ENCODE results near the gene EHBP1. TPM values are rescaled to one million over a fixed set of nuclear protein-coding genes. Genes with fewer than 3 reads are reported as not detected.

The EHBP1 gene
- total RNA-seq, 1 donor from 2014 or later = 45.8 TPM

GRCh38 chr2:62733546-62733945 is 28.0 kb downstream of the EHBP1 start:
- Histone ChIP-seq H3K27me3 (ENCODE audit: low read depth) (no peaks in the 10 kb centered on the region), H3K4me3 (no peak overlapping the region), H3K27ac (no peak overlapping the region), H3K4me1 (no peaks in the 10 kb centered on the region), H3K36me3 (no peaks in the 10 kb centered on the region), H3K9me3 (peaks cover 17% of the 10 kb centered on the region)
- no peak for TF ChIP-seq CTCF (IDR thresholded peaks at IDR 0.05)
- DNase-seq (no peak), ATAC-seq (no peak)
- intact Hi-C loops (cut with DNase I) = no loop called here

- intact Hi-C loops (cut with DNase I) = no loop called here
- no peaks in the 10 kb centered on the region for H3K27me3 ChIP-seq (ENCODE audit: low read depth)
- H3K36me3 ChIP-seq = no peaks in the 10 kb centered on the region
- TF ChIP-seq CTCF (IDR thresholded peaks at IDR 0.05) = no peak
- H3K27ac ChIP-seq = no peak overlapping the region
- H3K9me3 ChIP-seq = peaks cover 4% of the 10 kb centered on the region
- no peak overlapping the region for H3K4me3 ChIP-seq
- H3K4me1 ChIP-seq = no peaks in the 10 kb centered on the region
- DNase-seq = no peak
- no peak for ATAC-seq
These were observed 31.5 kb downstream of the EHBP1 start for GRCh38 chr2:62736899-62737559.

DNA sequence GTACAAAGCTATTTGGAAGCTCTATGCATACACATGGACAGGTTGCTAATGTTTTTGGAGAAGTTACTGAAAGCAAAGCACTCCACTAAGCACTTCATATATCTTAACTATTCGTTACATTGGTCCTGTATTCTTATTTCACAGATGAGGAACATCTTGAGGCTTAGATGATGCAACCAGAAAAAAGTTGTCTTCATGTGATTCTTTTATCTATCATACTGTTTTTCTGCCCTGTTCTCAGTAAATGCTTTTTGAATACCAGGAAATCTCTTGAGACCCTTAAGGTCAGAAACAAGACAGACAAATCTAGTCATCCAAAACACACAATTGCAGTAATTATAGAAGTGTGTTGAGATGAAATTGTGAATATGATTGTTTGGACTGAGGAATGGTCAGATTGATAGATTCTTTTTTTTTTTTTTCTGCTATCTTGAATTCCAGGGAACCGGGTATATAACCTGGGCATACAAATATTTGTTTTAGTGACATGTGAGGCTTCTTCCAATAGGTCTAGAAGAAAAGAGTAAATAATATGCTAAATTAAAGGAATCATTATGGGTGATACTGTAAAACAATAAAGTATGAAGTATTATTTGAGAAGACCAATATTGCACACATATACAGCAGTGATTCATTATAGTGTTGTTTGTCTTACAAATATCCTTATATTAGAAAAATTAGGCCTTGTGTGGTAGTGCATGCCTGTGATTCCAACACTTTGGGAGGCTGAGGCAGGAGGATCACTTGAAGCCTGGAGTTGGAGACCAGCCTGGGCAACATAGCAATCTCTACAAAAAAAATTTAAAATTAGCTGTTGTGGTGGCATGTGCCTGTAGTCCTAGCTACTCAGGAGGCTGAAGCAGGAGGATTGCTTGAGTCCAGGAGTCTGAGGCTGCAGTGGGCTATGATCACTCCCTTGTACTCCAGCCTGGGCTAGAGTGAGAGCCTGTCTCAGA is 33.7 kb downstream of the EHBP1 start:
- no peak for DNase-seq
- intact Hi-C loops (cut with DNase I) = no loop called here
- no peaks in the 10 kb centered on the region for H3K36me3 ChIP-seq
- no peak overlapping the region for H3K27ac ChIP-seq
- H3K9me3 ChIP-seq = no peaks in the 10 kb centered on the region
- H3K4me3 ChIP-seq = no peak overlapping the region
- no peaks in the 10 kb centered on the region for H3K4me1 ChIP-seq
- ATAC-seq = no peak
- H3K27me3 ChIP-seq (ENCODE audit: low read depth) = no peaks in the 10 kb centered on the region
- no peak for TF ChIP-seq CTCF (IDR thresholded peaks at IDR 0.05)

DNA sequence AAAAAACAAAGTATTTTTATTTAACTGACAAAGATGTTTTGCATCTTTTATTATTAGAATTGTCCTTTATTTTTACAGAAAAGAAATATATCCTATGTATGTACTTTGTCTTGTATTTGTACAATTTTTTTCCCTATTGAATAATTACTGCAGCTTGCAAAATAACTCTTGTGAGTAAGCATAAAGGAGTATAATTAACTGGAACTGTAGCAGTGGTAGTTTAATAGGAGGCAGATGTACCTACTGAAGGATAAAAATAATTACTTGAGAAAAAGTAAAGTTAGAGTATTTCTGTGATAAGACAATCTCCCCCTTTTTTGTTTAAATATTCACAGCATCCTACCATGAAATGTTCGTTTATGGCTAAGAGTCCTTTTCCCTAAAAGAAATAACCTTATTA is 34.7 kb downstream of the EHBP1 start:
- H3K4me3 ChIP-seq = no peak overlapping the region
- intact Hi-C loops (cut with DNase I) = no loop called here
- ATAC-seq (no peak), DNase-seq (no peak)
- no peaks in the 10 kb centered on the region for H3K9me3 ChIP-seq
- H3K4me1 ChIP-seq = no peaks in the 10 kb centered on the region
- no peaks in the 10 kb centered on the region for H3K27me3 ChIP-seq (ENCODE audit: low read depth)
- no peak for TF ChIP-seq CTCF (IDR thresholded peaks at IDR 0.05)
- no peak overlapping the region for H3K27ac ChIP-seq
- no peaks in the 10 kb centered on the region for H3K36me3 ChIP-seq

GRCh38 chr2:62741127-62741526 is 35.6 kb downstream of the EHBP1 start:
- no peak overlapping the region for H3K4me3 ChIP-seq
- H3K36me3 ChIP-seq = no peaks in the 10 kb centered on the region
- TF ChIP-seq CTCF (IDR thresholded peaks at IDR 0.05) = no peak
- ATAC-seq = no peak
- H3K27me3 ChIP-seq (ENCODE audit: low read depth) = no peaks in the 10 kb centered on the region
- DNase-seq = no peak
- H3K9me3 ChIP-seq = no peaks in the 10 kb centered on the region
- intact Hi-C loops (cut with DNase I) = no loop called here
- H3K4me1 ChIP-seq = no peaks in the 10 kb centered on the region
- no peak overlapping the region for H3K27ac ChIP-seq

All from lower lobe of right lung (tissue), 2 donors.